Calu3 (cell line): ENCODE results near the gene KISS1. TPM values are rescaled to one million over a fixed set of nuclear protein-coding genes. Genes with fewer than 3 reads are reported as not detected.

Source experiments
- BruUV-seq: library from RNA; stranded (reverse); fragments of 400-500 nt; replicated peaks from 2 replicates; lab custom pipeline; 2021; lab: Mats Ljungman, UMichigan
- CTCF ChIA-PET: fragments of 300-600 bp; sonication (Branson Sonifier 250); formaldehyde crosslinking; loops from one replicate; lab custom pipeline; 2022; ENCODE audit warnings: antibody characterized with exemption; lab: Charles Lee
- DNase-seq: peaks from one replicate; pipeline ENCODE4 v3.0.0; 2022
- H3K27ac Mint-ChIP-seq: one replicate; pipeline ENCODE4 v1.8.0; 2022; ENCODE audit warnings: mixed read lengths; ENCODE audit not compliant: unreplicated experiment
- H3K27me3 Mint-ChIP-seq: one replicate; pipeline ENCODE4 v1.8.0; 2022; ENCODE audit warnings: mixed read lengths; ENCODE audit not compliant: unreplicated experiment
- H3K36me3 Mint-ChIP-seq: one replicate; pipeline ENCODE4 v1.8.0; 2022; ENCODE audit warnings: mild to moderate bottlenecking, moderate library complexity, mixed read lengths; ENCODE audit not compliant: insufficient read depth, unreplicated experiment
- H3K4me1 Mint-ChIP-seq: one replicate; pipeline ENCODE4 v1.8.0; 2022; ENCODE audit warnings: mild to moderate bottlenecking, low read depth, mixed read lengths; ENCODE audit not compliant: unreplicated experiment
- H3K4me3 Mint-ChIP-seq: one replicate; pipeline ENCODE4 v1.8.0; 2022; ENCODE audit warnings: mild to moderate bottlenecking, low read depth, moderate library complexity, mixed read lengths; ENCODE audit not compliant: unreplicated experiment
- H3K9me3 Mint-ChIP-seq: one replicate; pipeline ENCODE4 v1.8.0; 2022; ENCODE audit warnings: low read depth, mixed read lengths; ENCODE audit not compliant: unreplicated experiment
- CTCF ChIP-seq: fragments of 200-600 bp; IDR thresholded peaks from one replicate; pipeline ENCODE4 v1.8.0; 2022; ENCODE audit warnings: antibody characterized with exemption; ENCODE audit not compliant: unreplicated experiment
- intact Hi-C: fragments of 100-400 bp; cut with micrococcal nuclease; formaldehyde crosslinking; loops from one replicate; pipeline ENCODE4 v1.10.0; 2022; ENCODE audit not compliant: unreplicated experiment
- total RNA-seq: library from RNA; stranded (reverse); gene quantifications from 2 replicates; pipeline ENCODE4 v1.2.3, GENCODE V29; 2022

KISS1 gene
- total RNA-seq, 1 experiment from 2014 or later = not detected

- no peaks in the 10 kb centered on the region for H3K9me3 Mint-ChIP-seq
- no peaks in the 10 kb centered on the region for H3K27me3 Mint-ChIP-seq
- peaks cover 8% of the 10 kb centered on the region for H3K36me3 Mint-ChIP-seq
- DNase-seq = no peak
- CTCF ChIA-PET = interaction anchor here (0.6 to 1.4 kb wide), 2 partner anchors 18 to 48 kb away, joined by 3 to 4 read pairs; no protein-coding TSS in a partner anchor
- BruUV-seq = no TSS peak
- peaks cover 11% of the 10 kb centered on the region for H3K4me1 Mint-ChIP-seq
- H3K27ac Mint-ChIP-seq = no peak overlapping the region
- intact Hi-C loops = no loop called here
- H3K4me3 Mint-ChIP-seq = no peak overlapping the region
- TF ChIP-seq CTCF = no peak
These were observed 14.8 kb upstream of the KISS1 start for GRCh38 chr1:204211046-204211445.

- H3K4me3 Mint-ChIP-seq = no peak overlapping the region
- intact Hi-C loops = loop anchor here (1.0 kb wide), 1 partner anchor 45 kb away; no protein-coding TSS in a partner anchor
- CTCF ChIA-PET = interaction anchor here (0.5 to 3.4 kb wide), 6 partner anchors 9 to 336 kb away, joined by 3 to 35 read pairs (median 6); no protein-coding TSS in a partner anchor
- peak; percentile 88 for TF ChIP-seq CTCF
- H3K9me3 Mint-ChIP-seq = no peaks in the 10 kb centered on the region
- no peaks in the 10 kb centered on the region for H3K27me3 Mint-ChIP-seq
- H3K4me1 Mint-ChIP-seq = peaks cover 37% of the 10 kb centered on the region
- no peak overlapping the region for H3K27ac Mint-ChIP-seq
- DNase-seq = peak; percentile 87
- no peaks in the 10 kb centered on the region for H3K36me3 Mint-ChIP-seq
- no TSS peak for BruUV-seq
These were observed 10.9 kb upstream of the KISS1 start for GRCh38 chr1:204207136-204207616.

- intact Hi-C loops = no loop called here
- H3K4me3 Mint-ChIP-seq = no peak overlapping the region
- DNase-seq = no peak
- BruUV-seq = no TSS peak
- no peaks in the 10 kb centered on the region for H3K36me3 Mint-ChIP-seq
- H3K27me3 Mint-ChIP-seq = no peaks in the 10 kb centered on the region
- no peak for TF ChIP-seq CTCF
- CTCF ChIA-PET = interaction anchor here (0.6 to 3.4 kb wide), 4 partner anchors 8 to 176 kb away, joined by 3 to 35 read pairs (median 4); partner anchors contain the start of gene GOLT1A
- H3K27ac Mint-ChIP-seq = no peak overlapping the region
- peaks cover 37% of the 10 kb centered on the region for H3K4me1 Mint-ChIP-seq
- no peaks in the 10 kb centered on the region for H3K9me3 Mint-ChIP-seq
These were observed 9.8 kb upstream of the KISS1 start for GRCh38 chr1:204206121-204206520.

- Mint-ChIP-seq H3K4me1 (peaks cover 37% of the 10 kb centered on the region), H3K27me3 (no peaks in the 10 kb centered on the region), H3K4me3 (no peak overlapping the region), H3K9me3 (no peaks in the 10 kb centered on the region), H3K27ac (no peak overlapping the region), H3K36me3 (no peaks in the 10 kb centered on the region)
- intact Hi-C loops = no loop called here
- CTCF ChIA-PET = interaction anchor here (1.4 to 3.4 kb wide), 2 partner anchors 9 to 43 kb away, joined by 5 to 35 read pairs; partner anchors contain the start of gene GOLT1A
- no peak for TF ChIP-seq CTCF
- no TSS peak for BruUV-seq
- DNase-seq = no peak
These were observed 9.2 kb upstream of the KISS1 start for GRCh38 chr1:204205486-204205885.
